Measurements from ENCODE around the gene EHBP1.

The EHBP1 gene

DNA sequence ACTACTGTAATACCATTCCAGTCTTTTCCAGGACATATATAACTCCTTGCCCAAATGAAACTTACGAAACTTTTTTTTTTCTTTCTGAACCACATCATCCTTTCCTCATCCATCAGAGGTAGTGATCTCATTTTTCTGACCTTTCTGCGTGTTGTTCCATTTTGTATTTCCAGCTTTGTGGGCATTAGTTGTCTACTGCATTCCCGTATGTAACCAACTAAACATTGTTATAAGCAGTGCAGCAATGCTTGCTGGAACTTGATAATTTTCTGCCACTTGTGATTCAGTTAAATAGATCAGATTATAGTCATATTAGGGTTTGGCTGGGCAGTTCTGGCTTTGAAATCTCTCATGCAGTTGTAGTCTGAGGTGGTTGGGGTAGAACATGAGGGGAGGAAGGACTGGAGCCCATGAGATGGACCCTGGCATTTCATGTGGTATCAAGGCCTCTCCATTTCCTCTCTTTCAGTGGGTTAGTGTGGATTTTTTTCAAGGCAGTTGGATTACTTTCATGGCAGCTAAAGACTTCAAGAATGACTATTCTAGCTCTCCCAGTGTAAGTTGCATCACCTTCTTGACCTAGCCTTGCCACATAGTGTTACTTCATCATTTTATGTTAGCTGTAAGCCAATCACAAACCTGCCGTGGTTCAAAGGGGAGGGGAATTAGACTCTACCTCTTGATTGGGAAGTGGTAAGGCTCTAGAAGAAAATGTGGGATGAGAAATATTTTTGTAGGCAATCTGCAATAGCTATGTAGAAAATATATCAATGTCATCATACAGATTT is 80.5 kb downstream of the EHBP1 start:
- no peak for DNase-seq

- no peak for DNase-seq
Observed at GRCh38 chr2:62787386-62787785, 81.9 kb downstream of the EHBP1 start.

GRCh38 chr2:62789518-62789917 is 84.0 kb downstream of the EHBP1 start:
- DNase-seq = no peak

DNA sequence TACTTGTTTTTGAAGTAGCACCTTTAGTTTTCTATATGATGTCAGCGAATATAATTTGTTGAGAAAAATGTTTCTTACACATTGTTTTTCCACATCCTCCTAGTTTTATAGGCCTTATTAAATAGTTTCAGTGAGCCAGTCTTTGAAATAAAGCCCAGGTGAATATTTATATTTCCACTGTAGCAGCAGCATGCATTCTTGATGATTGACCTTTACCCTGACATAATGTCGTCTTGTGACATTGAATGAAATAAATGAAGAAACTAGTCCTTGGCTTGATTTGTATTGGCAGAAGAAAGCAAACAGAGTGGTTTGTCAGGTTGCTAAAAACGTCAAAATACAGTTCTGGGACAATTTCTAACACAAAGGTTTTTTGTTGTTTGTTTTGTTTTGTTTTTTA is 84.4 kb downstream of the EHBP1 start:
- no peak for DNase-seq

GRCh38 chr2:62792408-62792807 is 86.9 kb downstream of the EHBP1 start:
- DNase-seq = no peak

GRCh38 chr2:62793213-62793612 is 87.7 kb downstream of the EHBP1 start:
- no peak for DNase-seq

DNA sequence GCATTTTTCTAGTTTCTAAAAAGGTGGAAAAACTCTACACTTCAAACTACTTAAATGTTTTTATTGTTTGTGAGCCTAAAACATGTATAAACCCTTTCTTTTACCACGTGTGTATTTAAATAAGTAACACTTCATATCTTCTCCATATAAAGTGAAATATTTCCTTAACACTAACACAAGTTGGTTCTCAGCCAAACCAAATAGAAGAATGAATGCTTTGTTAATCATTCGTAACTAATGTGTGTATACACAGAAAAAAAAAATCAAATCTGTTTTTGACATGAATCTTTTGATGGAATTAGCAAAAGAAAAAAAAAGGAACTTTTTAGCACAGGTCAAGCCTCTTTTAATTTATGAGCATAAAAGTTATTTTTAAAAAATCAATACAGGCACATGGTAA is 89.3 kb downstream of the EHBP1 start:
- no peak for DNase-seq

DNA sequence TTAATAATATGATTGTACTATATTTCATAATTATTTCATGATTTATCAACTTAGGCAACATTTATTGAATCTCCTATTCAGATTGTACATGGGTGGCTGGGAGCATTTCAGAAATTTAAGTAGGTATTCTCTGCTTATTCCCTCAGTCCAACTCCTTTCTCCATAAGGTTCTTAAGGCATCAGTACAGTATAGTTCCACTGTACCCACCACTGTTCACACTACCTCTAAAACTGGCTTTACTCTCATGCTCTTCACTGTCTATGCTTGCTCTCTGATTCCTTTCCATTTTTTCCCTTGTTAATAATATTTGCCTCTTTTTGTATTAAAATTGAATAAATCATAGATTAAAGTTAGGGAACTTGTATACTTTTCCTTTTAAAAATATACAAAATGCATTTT is 89.8 kb downstream of the EHBP1 start:
- no peak for DNase-seq

GRCh38 chr2:62797107-62797506 is 91.6 kb downstream of the EHBP1 start:
- DNase-seq = no peak

GRCh38 chr2:62800618-62801017 is 95.1 kb downstream of the EHBP1 start:
- DNase-seq = no peak

- no peak for DNase-seq
Observed at GRCh38 chr2:62801110-62801509, 95.6 kb downstream of the EHBP1 start.

GRCh38 chr2:62801814-62802523 is 96.5 kb downstream of the EHBP1 start:
- no peak for DNase-seq

- DNase-seq = no peak
Observed at GRCh38 chr2:62803961-62804360, 98.4 kb downstream of the EHBP1 start.

GRCh38 chr2:62806231-62806630 is 100.7 kb downstream of the EHBP1 start:
- no peak for DNase-seq

- DNase-seq = no peak
Observed at GRCh38 chr2:62808554-62808953, 103.0 kb downstream of the EHBP1 start.

DNA sequence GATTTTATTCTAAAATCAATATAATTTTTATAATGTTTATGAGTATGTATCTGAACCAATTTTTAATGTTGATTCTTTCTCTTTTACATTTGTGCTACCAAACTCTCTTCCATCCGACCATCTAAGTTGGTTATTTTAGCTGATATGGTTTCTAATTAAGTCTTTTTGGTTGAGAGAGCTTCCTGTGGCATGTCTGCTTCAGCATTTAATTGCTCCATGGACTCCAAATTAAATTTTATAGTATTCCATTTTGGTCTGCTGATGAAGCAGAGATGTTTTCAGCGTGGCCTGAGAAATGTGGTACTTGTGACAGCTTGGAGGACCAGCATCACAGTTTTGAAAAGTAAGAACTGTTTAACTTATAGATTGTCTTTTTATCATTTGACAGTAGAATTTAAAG is 105.6 kb downstream of the EHBP1 start:
- DNase-seq = no peak

DNA sequence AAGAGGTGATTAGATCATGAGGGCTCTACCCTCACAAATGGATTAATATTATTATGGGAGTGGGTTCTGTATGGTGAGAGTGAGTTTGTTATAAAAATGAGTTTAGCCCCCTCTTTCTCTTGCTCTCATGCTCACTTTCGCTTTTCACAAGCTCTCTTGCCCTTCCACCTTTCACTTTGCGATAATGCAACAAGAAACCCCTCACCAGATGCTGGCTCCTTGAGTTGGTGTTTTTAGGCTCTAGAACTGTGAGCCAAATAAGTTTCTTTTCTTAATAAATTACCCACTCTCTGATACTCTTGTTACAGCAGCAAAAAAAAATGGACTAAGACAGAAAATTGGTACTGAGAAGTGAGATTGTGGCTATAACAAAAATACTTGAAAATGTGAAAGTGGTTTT is 106.5 kb downstream of the EHBP1 start:
- no peak for DNase-seq

DNA sequence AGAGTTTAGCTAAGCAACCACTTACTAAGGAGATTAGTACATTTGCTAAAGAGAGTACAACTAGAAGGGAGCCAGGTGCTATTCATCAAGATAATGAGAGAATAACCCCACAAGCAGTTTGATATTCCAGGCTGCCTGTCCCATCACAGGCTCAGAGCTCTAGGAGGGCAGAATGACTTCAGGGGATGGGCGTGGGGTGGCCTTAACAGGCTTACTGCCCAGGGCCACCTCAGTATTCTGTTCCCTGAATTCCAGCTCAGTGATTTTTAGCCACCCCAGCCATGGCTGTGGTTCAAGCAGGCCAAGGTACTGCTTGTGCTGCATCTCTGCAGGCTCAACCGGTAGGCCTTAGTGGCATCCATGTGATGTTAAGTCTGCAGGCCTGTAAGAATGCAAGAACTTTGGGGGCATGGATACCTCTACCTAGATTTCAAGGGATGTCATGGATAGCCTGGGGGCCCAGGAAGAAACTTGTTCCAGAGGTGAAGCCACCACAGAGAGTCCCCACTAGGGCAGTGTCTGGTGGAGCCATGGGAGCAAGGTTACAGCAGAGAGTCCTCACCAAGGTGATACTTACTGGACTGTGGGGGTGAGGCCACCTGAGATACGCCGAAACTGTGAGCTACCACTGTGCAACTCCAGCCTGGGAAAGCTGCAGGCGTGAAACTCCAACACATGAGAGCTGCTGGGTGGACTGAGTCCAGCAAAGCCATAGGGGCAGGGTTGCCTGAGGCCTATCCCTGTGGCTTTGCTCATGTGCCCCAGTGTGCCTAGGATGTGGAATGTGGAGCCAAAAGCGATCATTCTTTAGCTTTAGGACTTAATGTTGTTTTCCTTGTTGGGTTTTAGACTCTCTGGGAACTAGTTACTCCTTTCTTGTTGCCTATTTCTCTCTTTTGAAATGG is 107.7 kb downstream of the EHBP1 start:
- no peak for DNase-seq

DNA sequence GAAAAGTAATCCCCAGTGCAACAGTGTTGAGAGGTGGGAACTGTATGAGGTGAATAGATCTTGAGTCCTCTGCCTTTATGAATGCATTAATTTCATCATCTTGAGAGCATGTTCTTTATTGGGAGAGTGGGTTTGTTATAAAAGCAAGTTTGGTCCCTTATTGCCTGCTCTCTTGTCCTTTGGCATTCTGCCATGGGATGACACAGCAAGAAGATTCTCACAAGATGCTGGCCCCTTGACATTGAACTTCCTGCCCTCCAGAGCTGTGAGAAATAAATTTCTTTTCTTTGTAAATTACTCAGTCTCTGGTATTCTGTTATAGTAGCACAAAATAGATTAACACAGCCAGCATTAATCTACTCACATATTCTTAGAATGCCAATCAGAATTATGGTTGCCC is 108.6 kb downstream of the EHBP1 start:
- DNase-seq = no peak

DNA sequence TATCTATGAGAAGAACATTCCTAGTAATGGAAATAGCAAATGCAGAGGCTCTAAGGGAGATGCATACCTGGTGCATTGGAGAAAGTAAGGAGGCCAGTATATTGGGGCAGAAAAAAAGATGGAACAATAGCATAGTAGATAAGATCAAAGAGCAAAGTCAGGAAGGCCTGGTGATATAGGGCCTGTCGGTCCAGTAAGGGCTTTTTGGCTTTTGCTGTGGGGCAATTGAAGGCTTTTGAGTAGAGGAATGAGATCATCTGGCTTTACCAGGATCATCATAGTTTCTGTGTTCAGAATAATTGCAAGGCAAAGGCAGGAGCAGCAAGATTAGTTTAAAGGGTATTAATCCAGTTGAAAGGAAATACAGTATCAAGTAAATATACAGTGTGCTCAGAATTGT is 111.8 kb downstream of the EHBP1 start:
- no peak for DNase-seq

DNA sequence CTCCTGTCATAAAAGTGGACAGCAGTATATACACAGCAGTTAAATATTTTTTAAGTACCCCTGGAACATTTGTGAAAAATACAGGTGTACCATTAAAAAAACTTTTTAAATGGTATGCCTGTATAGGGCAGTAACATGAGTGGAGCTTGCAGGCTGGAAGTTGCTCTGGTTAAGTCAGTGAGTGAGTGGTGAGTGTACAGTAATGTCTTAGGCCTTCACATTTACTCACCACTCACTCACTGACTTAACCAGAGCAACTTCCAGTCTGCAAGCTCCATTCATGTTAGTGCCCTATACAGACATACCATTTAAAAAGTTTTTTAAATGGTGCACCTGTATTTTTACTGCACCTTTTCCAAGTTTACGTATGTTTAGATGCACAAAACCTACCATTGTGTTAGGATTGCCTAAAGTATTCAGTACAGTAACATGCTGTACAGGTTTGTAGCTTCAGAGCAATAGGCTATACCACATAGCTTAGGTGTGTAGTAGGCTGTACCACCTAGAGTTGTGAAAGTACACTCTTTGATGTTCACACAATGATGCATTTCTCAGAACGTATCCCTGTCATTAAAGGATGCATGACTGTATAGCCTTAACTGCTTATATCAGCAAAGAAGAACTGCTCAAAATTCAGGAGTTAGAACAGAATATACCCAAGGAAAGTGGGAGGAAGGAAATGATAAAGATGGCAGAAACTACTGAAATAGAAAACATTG is 112.6 kb downstream of the EHBP1 start:
- no peak for DNase-seq

- no peak for DNase-seq
Observed at GRCh38 chr2:62822549-62822948, 117.0 kb downstream of the EHBP1 start.

DNA sequence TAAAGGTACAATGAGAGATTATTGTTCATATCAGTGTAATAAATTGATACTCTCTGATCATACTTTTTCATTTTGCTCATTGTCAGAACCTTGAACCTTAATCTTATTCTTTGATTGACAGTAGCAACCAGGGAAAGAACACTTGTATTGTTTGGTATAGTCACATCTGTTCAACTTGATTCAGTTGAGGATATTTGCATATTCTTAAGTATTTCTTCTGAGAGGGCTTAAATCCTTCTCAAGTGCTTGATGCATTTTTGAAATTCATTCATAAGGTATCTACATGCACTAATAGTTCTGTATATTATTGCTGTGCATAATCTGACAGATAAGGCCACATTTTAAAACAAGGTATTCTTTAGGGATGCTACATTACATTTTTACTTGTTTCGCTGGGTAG is 118.9 kb downstream of the EHBP1 start:
- DNase-seq = no peak
